ENCODE data around the gene PMM2.
"Not testable (repeated sequence)": the region's sequence is repeated elsewhere in the genome, so short reads cannot be mapped to it uniquely, and the experiment has no call there.

Gene PMM2

DNA sequence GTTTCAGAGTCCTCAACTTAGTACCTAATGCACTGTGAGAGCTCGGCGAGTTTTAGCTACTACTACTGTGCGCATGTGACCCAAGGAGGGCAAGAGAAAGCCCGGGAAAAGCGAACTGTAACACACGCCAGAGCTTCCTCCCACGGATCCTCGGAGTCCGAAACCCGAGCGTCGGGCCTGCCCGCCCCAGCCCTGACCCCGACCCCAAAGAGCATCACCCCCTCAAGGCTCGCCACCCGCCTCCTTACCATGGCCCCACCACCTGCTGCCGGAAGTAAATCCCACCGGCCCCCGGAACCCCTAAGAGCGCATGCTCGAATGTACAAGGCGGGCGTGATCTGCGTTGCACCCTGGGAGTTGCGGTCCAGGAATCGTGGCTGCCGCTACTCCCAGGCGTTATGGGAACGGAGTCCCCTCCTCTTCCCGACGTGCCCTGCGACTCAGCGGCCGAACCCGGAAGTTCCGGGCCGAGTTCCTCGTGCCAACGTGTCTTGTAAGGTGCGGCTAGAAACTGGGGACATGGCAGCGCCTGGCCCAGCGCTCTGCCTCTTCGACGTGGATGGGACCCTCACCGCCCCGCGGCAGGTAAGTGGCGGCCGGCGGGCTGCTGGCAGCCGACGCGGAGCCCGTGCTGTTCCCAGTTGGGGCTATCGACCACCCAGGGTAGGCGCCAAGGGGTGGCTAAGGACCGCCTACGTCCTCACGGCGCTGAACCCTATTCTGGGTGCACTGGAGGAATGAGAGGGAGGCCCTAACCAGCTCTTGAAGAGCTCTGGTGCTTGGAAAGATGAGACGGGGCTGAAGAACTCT is at the start of gene PMM2, which contains the start of gene TMEM186:
Gene PMM2 (plus strand): TSS at position 476 of the 810 bp plus-strand sequence. CDS start 44 bp downstream, at position 520.
Gene TMEM186 (minus strand): TSS at position 276 of the 810 bp plus-strand sequence. CDS start 25 bp downstream, at position 251.
- DNase-seq, result peak; percentile 86 to 99 (median 96)

DNA sequence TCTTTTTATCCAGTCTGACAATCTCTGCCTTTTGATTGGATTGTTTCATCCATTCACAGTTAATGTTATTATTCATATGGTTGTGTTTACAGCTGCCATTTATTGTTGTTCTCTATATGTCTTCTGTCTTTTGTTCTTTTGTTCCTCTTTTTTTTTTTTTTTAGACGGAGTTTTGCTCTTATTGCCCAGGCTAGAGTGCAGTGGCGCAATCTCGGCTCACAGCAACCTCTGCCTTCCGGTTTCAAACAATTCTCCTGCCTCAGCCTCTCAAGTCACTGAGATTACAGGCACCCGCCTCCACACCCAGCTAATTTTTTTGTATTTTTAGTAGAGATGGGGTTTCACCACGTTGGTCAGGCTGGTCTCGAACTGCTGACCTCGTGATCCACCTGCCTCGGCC is 48.7 kb upstream of the PMM2 start:
- DNase-seq, result not testable (repeated sequence)

DNA sequence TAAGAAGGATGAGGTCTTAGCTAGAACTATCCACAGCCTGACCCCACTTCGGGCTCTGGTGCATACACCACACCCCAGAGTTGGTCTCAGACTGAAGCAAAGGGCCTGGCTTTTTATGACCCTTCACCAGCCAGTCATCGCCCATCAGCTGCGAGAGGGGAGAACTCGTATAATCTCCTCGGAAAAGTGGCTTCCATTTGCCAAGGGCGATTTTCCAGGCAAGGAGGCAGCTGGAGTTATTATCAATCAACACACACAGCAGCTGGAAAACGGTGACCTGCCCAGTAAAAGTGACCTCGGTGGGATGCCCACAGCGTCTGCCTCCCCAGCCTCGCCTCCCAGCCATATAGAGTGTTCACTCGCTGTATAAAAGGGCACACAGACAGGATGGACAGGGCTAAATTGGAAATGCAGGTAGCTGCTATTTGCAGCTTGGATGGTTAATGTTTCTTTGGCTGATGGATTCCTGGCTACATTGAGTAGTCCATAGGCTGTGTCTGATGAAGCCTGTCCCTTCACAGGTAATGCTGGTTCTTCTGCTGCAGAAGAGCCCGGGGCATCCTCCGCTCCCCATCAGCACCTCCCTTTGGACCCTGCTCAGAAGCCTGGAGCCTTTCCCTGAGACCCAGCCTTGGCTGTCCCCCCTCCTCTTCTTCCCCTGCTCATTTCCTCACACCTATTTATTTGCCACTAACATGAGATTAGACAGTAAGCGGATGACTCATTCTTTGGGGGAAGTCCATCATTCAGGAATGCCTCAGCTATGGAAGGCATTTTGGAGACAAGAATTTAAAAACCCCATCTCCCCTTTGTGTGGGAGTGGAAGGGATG is 45.9 kb upstream of the PMM2 start:
- DNase-seq, result no peak

DNA sequence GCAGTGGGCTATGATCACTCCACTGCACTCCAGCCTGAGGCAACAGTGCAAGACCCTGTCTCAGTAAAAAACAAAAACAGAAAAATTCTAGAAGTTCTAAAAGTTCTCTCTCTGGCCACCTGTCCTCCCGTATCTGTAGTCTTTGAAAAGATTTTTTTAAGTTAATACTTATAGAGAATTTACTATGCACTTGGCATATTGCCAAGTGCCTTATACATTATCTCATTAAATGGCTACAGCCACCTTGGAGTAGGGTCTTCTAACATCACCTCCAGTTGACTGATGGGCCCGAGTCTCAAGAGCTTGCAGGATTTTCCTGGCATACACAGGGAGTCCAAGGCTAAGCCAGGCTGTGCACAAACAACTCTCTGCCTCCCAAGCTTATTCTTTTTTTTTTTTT is 44.9 kb upstream of the PMM2 start:
- DNase-seq, result no peak

DNA sequence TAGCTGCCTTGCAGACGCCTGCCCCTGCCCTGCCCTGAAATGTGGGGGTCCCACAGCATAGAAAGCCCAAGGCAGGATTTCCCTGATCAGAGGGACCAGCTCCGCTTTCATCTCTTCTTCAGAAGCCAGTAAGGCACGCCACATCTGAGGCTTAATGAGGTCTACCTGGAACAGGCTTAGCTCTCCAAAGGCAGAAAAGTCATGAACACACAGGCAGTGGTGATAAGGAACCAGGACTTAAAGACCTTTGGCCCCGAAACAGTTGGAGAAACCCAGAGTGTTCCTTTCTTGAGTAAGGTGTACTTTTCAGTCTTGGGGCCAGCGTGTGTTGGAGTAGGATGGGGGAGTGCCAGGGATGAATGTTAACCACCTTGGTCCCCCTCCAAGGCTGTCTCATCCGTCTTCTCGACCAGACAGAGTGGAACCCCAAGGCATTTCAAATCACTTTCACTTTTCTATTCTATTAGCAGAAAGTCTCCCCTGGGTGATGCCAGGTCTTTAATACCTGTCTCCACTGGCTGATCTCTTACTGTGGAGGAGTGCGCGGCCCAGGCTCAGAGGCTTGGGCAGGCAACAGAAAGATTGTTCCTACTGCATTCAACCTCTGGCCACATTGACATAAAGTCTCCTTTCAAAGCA is 44.1 kb upstream of the PMM2 start:
- DNase-seq, result no peak

DNA sequence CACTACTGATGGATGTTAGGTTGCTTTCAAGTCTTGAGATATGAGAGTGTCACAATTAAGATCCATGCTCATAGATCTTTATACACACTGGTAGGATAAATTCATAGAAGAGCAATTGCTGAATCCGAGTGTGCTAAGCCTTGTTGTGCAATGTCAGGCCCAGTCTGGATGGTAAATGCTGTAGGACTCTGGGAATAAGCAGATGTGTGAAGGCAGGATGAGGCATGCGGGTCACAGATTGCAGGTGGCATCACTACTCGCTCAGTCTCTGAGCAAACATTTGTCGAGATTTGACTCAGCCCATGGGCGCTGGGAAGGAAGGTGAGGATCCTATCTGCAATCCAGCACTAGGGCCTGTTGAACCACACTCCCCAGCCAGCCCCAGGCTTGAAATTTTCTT is 40.9 kb upstream of the PMM2 start:
- no peak for DNase-seq

DNA sequence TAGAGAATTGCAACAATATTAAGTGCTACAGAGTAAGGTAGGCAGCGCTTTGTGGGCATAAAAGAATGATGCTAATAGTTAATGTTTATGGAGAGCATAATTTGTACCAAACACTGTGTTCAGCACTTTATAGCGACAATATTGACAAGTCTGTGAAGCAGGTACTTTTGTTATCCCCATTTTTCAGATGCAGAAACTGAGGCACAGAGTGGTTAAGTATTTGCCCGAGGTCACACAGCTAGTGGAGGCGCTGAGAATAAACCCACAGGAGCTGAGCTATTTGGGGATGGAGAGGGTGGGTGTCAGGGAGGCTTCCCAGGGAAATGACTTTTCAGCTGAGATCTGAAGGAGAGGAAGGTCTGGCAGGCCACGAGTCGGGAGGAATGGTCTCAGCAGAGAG is 39.6 kb upstream of the PMM2 start:
- DNase-seq, result no peak

DNA sequence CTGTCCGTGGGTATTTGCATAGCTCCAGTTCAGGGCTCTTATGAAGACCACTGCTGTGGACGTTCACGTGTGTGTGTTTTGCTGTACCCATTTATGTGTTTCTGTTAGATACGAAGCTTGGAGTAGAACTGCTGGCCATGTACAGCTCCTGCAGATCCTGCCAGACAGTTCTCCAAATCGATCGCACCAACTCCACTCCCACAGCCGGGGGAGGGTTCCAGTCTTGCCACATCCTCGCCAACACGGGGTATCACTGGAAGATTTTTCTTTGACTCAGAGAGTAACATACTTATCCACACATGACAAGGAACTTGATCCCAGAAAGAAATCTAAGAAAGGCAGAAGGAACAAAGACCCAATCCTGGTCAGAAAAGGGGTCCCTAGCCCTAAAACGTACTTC is 37.6 kb upstream of the PMM2 start:
- DNase-seq, result no peak

DNA sequence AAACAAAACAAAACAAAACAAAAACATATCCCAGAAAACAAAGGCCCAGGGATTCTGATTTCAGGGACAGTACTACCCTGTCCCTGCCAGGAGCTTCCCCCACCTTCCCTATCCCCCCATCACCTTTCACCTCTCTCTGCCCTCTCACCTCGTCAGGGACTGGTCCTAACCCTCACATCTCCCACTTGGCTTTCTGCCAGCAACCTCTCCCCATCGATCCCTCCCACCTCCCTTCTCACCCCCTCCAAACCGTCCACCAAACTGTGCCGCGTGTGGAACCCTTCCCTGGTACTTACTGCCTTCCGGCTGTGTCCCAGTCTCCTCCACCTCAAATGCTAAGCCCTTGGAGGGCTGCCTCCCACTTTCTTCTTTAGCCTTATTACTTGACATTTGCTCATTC is 36.6 kb upstream of the PMM2 start:
- no peak for DNase-seq

DNA sequence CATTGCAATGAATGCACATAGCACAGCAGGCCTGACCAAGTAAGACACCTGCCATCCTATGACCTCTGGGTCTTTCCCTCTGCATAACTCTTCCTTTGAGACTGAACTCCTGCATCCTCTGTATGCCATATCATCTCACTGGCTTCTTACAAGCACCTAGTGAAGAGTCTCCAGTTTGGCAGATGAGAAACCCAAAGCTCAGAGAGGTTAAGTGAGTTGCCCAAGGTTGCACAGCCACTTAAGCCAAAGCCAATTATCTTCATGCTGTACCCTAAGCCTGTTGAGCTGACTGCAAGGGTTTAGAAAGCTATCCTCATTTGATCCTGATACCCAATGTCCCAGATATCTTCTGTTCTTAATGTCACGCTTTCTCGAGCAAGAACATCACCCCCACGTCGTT is 35.4 kb upstream of the PMM2 start:
- no peak for DNase-seq

DNA sequence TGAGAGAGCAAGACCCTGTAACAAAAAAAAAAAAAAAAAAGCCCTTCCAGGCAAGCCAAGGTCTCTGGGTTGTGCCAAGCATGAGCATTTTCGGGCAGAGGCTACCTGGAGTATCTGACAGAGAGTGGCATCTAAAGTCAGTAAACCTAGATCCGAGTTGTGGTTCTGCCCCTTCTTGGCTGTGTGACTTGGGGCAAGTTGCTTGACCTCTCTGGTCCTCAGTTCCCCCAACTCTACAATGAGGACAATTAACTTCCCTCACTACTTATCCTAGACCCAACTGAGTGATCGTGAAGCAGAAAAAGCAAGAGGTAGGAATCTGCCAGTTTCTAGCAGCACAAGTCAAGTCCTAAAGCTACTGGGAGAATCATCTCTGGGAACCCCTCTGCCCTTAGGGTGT is 34.6 kb upstream of the PMM2 start:
- DNase-seq, result no peak

DNA sequence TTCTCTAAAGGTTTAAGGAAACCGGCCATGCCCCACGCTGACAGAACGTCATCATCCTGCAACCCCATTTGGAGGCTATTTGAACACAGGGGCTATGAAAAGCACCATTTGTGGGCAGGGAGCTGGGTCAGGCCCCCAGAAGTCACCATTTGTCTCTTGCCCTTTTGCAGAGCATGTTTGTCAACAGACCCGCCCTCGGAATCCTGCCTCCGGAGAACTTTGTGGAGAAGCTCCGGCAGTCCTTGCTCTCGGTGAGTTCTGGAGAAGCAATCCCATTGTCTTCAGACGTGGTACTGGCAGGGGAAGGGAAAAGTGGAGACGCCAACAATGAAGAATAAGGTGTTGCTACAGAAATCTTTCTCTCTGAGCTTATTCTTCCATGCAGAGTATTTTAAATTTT is 33.7 kb upstream of the PMM2 start:
- no peak for DNase-seq

DNA sequence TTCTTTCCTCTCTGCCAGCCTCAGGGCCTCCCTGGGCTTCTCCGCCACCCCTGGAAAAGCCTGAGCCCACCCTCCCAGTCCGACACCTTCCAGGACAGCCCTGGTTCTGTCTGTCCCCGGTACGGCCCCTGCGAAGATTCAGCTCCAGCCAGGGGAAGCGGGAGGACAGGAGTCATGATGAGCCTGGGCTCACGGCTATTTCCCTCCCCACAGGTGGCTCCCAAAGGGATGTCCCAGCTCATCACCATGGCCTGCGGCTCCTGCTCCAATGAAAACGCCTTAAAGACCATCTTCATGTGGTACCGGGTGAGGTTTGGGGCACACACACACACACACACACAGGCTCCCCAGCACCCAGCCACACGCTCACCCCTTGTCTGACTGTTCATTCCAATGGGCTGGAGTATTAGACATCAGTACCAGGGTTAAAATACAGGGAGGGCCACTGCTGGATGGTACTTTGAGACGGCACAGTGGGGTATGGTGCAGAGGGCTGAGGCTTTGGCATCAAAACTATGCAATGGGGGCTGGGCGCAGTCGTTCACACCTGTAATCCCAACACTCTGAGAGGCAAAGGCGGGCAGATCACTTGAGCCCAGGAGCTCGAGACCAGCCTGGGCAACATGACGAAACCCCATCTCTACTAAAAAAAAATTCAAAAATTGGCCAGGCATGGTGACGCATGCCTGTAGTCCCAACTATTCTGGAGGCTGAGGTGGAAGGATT is 33.0 kb upstream of the PMM2 start:
- DNase-seq, result no peak

DNA sequence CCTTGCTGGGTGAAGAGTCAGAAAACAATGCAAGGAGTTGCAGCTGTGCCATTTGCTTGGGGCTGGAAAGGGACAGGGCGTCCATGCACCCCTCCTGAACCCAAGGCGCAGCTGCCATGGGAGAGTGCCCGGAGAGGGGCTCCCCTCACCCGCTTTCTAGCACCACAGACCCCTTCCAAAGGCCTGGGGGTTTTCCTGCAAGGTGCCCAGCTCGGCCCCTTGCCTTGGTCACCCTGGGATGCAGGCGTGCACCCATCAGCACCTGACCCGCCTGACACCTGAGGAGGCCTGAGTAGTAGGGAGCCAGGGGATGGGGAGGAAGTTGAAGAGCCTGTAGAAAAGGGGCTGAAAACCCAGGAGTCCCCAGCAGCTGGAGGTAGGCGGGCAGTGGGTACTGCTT is 30.5 kb upstream of the PMM2 start:
- no peak for DNase-seq

DNA sequence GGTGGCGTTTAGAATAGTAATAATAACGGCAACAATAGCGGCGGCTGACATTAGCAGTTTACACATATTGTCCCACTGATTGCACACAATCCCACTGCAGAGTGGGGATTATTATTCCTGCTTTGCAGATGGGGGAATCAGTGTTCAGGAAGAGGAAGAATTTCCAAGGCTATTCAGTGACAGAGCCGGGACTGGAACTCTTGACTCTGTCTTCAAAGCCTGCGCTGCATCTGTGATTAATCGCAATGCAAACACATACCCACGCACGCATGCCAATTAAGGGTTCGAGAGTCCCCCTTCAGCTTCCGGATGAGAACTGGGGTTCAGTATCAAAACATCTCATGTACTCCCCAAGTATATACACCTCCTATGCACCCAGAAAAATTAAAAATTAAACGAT is 29.4 kb upstream of the PMM2 start:
- no peak for DNase-seq

DNA sequence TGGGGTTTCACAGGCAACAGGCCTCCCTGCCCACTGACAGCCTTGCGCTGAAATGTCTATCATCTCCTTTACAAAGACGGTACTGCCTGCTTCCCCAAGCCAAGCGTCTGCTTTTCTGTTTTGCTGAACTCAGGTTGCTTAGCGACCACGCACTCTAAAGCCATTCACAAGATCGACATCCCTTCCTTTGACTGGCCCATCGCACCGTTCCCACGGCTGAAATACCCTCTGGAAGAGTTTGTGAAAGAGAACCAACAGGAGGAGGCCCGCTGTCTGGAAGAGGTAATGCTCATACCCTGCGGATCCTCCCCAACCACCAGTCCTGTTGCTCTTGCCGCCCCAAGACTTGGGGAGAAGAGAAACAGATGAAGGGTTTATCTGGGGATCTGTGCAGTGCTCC is 28.9 kb upstream of the PMM2 start:
- peak in 1 of 56 donors; percentile 8 for DNase-seq

DNA sequence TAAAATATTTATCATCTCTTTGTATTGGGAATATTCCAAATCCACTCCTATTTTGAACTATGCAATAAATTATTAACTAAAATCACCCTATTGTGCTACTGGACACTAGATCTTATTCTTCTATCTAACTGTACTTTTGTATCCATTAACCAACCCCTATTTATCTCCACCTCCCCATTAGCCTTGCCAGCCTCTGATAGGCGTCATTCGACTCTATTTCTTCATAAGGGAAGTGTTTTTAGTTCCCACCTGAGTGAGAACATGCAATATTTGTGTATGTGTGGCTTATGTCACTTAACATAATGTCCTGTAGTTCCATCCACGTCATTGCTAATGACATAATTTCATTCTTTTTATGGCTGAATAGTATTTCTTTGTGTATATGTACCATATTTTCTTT is 24.1 kb upstream of the PMM2 start:
- no peak for DNase-seq

DNA sequence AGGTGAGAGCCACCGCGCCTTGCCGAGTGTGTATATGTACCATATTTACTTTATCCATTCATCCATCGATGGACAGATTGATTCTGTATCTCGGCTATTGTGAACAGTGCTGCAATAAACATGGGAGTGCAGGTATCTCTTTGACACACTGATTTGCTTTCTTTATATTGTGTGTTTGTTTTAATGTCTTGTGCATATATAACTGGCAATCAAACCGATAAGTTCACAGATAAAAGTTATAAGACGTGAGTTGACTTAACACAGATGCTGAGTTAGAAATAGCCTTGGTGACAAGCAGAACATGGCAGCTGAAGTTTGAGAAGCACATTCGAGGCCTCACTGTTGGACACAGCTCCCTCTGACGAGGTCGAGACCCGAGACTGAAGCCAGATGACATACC is 23.4 kb upstream of the PMM2 start:
- DNase-seq, result no peak

DNA sequence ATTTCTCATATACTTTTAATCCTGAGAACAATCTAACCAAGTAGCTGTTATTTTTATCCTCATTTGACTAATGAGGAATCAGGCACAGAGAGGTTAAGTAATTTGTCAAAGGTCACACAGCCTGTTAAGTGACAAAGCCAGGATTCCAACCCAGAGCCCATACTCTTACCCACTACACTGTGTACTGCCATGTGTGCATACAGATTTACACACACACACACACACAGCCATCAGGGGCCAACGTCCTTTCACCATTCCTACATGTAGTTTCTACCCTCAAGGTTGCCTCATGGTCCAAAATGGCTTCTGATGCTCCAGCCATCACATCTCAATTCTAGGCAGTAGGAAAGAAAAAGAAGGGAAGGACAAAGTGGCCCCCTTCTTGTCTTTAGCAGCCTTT is 22.3 kb upstream of the PMM2 start:
- no peak for DNase-seq

DNA sequence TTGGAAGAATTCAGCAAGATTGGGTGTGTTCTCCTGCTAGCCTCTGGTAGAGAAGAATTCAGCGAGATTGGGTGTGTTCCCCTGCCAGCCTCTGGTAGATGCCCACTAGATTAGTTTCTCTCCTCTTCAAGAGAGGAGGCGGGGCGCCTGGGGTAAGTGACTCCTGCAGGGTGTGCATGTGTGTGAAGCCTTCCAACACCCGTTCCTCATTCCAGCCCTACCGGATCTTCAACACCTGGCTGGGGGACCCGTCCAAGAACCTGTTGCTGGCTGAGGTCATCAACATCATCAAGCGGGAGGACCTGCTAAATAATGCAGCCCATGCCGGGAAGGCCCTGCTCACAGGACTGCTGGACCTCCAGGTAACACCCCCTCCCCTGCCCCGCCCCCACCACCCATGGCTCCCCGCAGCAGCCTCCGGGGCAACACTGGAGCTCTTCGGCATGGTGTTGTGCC is 21.5 kb upstream of the PMM2 start:
- DNase-seq, result no peak

DNA sequence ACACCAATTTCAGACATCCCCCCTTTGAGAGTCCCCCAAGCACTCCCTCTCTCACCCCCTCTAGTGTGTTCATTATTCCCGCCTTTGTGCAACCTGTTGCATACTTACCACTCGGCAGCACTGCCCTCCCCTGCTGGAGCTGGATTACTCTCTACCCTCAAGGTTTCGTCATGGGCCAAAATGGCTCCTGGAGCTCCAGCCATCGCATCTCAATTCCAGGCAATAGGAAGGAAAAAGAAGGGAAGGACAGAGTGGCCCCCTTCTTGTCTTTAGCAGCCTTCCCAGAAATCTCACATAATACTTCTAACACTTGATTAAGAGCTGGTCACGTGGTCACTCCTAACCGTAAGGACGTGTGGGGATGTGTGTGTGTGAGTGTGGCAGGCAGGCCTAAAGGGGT is 20.4 kb upstream of the PMM2 start:
- no peak for DNase-seq

Data from amygdala (tissue), 56 donors.